Neuronal stem cell (in vitro differentiated cells): Measurements from ENCODE around the gene PRICKLE2.

Experiments
- DNase-seq: peaks from one replicate; pipeline ENCODE4 v3.0.0-alpha.2; 2013; ENCODE audit warnings: low spot score
- H2AFZ ChIP-seq: one replicate; pipeline ENCODE4 v1.6.1; 2013; ENCODE audit warnings: mild to moderate bottlenecking, low read length, inconsistent platforms
- H2AK5ac ChIP-seq: 2 replicates; pipeline ENCODE4 v1.6.1; 2013; ENCODE audit warnings: low read depth, mild to moderate bottlenecking, inconsistent platforms, low read length, moderate library complexity, mixed read lengths
- H2BK120ac ChIP-seq: 2 replicates; pipeline ENCODE4 v1.6.1; 2013; ENCODE audit warnings: low read depth, mild to moderate bottlenecking, inconsistent platforms, low read length, moderate library complexity, mixed read lengths
- H2BK12ac ChIP-seq: one replicate; pipeline ENCODE4 v1.6.1; 2013; ENCODE audit warnings: low read length, inconsistent platforms
- H2BK15ac ChIP-seq: 2 replicates; pipeline ENCODE4 v1.6.1; 2013; ENCODE audit warnings: mild to moderate bottlenecking, low read length, inconsistent platforms, mixed read lengths
- H2BK5ac ChIP-seq: one replicate; pipeline ENCODE4 v1.6.1; 2013; ENCODE audit warnings: inconsistent platforms, mild to moderate bottlenecking, low read length, moderate library complexity
- H3K14ac ChIP-seq: one replicate; pipeline ENCODE4 v1.6.1; 2013; ENCODE audit warnings: low read length, inconsistent platforms
- H3K18ac ChIP-seq: 2 replicates; pipeline ENCODE4 v1.6.1; 2013; ENCODE audit warnings: low read length, inconsistent platforms
- H3K23ac ChIP-seq: 2 replicates; pipeline ENCODE4 v1.6.1; 2013; ENCODE audit warnings: low read depth, mild to moderate bottlenecking, mixed read lengths, low read length, inconsistent platforms; ENCODE audit not compliant: poor library complexity
- H3K27ac ChIP-seq: replicated peaks from 3 replicates; pipeline ENCODE4 v1.5.1; 2013; ENCODE audit warnings: low read length, inconsistent platforms
- H3K27me3 ChIP-seq, 3 experiments: 2 replicates each; pipeline ENCODE4 v1.6.1; 2013; ENCODE audit warnings: low read length in 3 of 3, mild to moderate bottlenecking in 2 of 3, inconsistent platforms in 1 of 3, low read depth in 1 of 3, mixed read lengths in 1 of 3, moderate library complexity in 1 of 3; ENCODE audit not compliant: control insufficient read depth in 3 of 3, insufficient read depth in 3 of 3
- H3K36me3 ChIP-seq, 2 donors: replicated peaks in 1 of 2; 2 replicates each; pipeline ENCODE4 v1.6.1; 2013; ENCODE audit warnings: low read length in 2 of 2; ENCODE audit not compliant: control insufficient read depth in 2 of 2, insufficient read depth in 2 of 2
- H3K4ac ChIP-seq: 2 replicates; pipeline ENCODE4 v1.6.1; 2013; ENCODE audit warnings: inconsistent platforms, mild to moderate bottlenecking, low read length, moderate library complexity
- H3K4me1 ChIP-seq, 2 donors: 1 replicate in 1 of 2; 2 replicates in 1 of 2; pipeline ENCODE4 v1.6.1; 2013; ENCODE audit warnings: low read length in 2 of 2, low read depth in 1 of 2; ENCODE audit not compliant: control insufficient read depth in 2 of 2, insufficient read depth in 1 of 2
- H3K4me2 ChIP-seq: one replicate; pipeline ENCODE4 v1.6.1; 2013; ENCODE audit warnings: mild to moderate bottlenecking, low read length, inconsistent platforms; ENCODE audit not compliant: insufficient read depth, poor library complexity, severe bottlenecking
- H3K4me3 ChIP-seq, 2 donors: 2 replicates each; pipeline ENCODE4 v1.5.1; 2013; ENCODE audit warnings: low read length in 2 of 2, mild to moderate bottlenecking in 2 of 2, inconsistent platforms in 1 of 2, moderate library complexity in 1 of 2
- H3K79me1 ChIP-seq: one replicate; pipeline ENCODE4 v1.6.1; 2013; ENCODE audit warnings: low read depth, mild to moderate bottlenecking, inconsistent platforms, low read length, moderate library complexity
- H3K9ac ChIP-seq: one replicate; pipeline ENCODE4 v1.6.1; 2013; ENCODE audit warnings: mild to moderate bottlenecking, low read depth, low read length, inconsistent platforms; ENCODE audit not compliant: poor library complexity
- H3K9me3 ChIP-seq, 2 donors: replicated peaks in 1 of 2; 2 replicates each; pipeline versions ENCODE3 to v1.6.1; 2013; ENCODE audit warnings: low read length in 2 of 2, mild to moderate bottlenecking in 2 of 2, inconsistent platforms in 1 of 2, low read depth in 1 of 2, mixed read lengths in 1 of 2, moderate library complexity in 1 of 2; ENCODE audit not compliant: control insufficient read depth in 2 of 2, insufficient read depth in 1 of 2
- H4K8ac ChIP-seq: one replicate; pipeline ENCODE4 v1.6.1; 2013; ENCODE audit warnings: low read depth, mild to moderate bottlenecking, inconsistent platforms, low read length, moderate library complexity
- H4K91ac ChIP-seq: one replicate; pipeline ENCODE4 v1.6.1; 2013; ENCODE audit warnings: low read length, low read depth, mild to moderate bottlenecking, inconsistent platforms; ENCODE audit not compliant: poor library complexity
- WGBS, 2 donors: extraction: QIAGEN DNeasy Blood & Tissue Kit; methylation state at CpG; one replicate each; pipeline ENCODE4 v1.1.7; 2013; ENCODE audit warnings: missing lambda C conversion rate in 2 of 2, mixed read lengths in 1 of 2; ENCODE audit not compliant: insufficient read length in 2 of 2, insufficient replicate concordance in 1 of 2; ENCODE audit errors: extremely low coverage in 2 of 2; 5-methylcytosine and 5-hydroxymethylcytosine counted together

Gene PRICKLE2

DNA sequence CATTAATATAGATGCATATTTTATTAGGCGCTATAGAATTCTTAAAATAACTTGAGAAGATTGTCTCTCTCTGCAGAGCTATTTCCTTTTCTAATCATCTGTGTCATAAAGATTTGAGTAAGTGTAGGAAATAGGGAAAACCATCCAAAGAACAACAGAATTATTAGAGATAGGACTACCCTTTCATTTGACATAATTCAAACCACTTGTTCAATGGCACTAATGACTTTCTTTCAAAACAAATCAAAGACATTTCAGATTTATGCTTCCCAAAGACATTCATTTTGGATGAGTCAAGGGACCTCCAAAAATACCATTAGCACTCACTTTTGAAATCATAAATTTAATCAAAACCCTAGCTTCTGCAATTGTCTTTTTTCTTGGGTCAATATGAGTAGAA, 29.5 kb downstream of the PRICKLE2 start:
- WGBS, 2 donors: no CpG with 5 or more reads among the region's 1 CpG
- Histone ChIP-seq H3K9ac (no peak overlapping the region), H3K4me1 (peaks cover 0 to 4% of the 10 kb centered on the region in 2 donors), H2BK5ac (no peak overlapping the region), H2BK120ac (no peak overlapping the region), H3K23ac (no peak overlapping the region), H3K36me3 (peaks cover 0 to 2% of the 10 kb centered on the region in 2 donors), H4K8ac (no peak overlapping the region), H4K91ac (no peak overlapping the region), H3K4me3 (no peak overlapping the region), H3K18ac (no peak overlapping the region), H3K14ac (no peak overlapping the region), H3K27ac (no peak overlapping the region), H2AK5ac (no peak overlapping the region), H3K27me3 (no peaks in the 10 kb centered on the region), H2AFZ (no peak overlapping the region), H2BK15ac (no peak overlapping the region), H3K4me2 (no peak overlapping the region), H3K9me3 (peaks cover 4 to 12% of the 10 kb centered on the region in 2 donors), H3K4ac (no peak overlapping the region), H3K79me1 (no peaks in the 10 kb centered on the region), H2BK12ac (no peak overlapping the region)
- DNase-seq: no peak

DNA sequence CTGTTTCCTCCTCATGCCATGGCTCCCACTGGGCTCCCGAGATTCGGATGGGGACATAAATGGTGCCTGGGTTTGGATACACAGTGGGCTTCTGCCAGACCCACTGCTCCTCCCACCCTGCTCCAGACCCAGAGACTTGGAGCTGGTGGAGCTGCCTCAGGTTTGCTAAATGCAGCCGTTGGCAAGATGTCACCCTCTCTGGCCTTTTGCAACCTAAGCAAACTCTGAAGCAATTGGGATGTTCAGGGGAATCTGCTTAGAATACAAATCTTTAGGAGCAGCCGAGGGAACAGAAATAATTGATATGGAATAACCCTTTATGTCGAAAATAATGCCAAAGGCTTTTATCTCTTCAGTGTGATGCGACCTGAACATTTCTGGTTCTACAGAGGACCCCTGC, 33.4 kb downstream of the PRICKLE2 start:
- DNase-seq: no peak
- no CpG with 5 or more reads among the region's 6 CpGs for WGBS, 2 donors
- no peak overlapping the region for H3K14ac ChIP-seq

DNA sequence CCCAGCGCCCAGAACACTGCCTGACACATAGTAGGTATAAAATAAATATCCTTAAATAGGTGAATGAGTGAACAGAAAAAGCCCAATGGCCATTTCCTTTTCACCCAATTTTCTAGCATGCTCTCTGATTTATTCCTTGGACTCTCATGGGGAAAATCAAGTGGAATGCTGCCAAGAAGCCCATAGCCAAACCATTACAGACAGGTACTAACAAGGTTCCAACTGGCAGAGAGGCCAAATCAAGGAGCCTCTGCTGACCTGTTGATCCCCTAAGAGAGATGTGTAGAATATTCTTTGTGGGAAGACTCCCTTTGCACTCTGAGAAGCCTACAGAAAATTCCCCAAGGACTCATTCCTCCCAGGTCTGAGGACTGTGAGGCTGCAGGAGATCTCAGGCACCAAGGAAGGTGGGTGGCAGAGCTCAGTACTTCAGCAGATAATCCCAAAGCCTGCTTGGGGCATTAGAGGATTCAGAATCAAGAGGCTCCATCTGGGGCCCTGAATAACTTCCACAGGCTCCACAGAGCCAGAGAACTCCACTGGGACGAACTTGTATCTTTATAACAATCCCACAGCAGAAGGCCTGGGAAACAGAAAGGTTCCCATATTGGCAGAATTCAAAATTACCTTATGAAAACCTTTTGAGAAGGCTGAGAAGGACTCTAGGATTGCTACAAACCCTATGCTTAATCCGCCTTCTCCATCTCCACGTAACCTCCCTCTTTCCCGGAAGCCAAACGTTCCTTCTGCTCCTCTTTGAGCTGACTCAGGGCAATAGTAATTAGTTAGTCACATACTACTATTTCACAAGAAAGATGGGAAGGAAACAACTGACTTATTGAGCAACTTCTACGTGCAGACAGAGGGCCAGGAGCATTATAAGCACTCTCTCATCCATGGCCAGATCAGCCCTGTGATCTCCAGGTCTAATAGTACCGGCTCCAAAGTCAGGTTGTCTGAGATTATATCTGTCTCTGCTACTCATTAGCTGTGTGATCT, 34.5 kb downstream of the PRICKLE2 start:
- no peak overlapping the region for H3K9ac ChIP-seq
- no peak overlapping the region for H3K14ac ChIP-seq
- peaks cover 4 to 12% of the 10 kb centered on the region in 2 donors for H3K9me3 ChIP-seq
- H3K27ac ChIP-seq: no peak overlapping the region
- no peaks in the 10 kb centered on the region for H3K36me3 ChIP-seq
- H2BK5ac ChIP-seq: no peak overlapping the region
- no peaks in the 10 kb centered on the region for H3K79me1 ChIP-seq
- H2AK5ac ChIP-seq: no peak overlapping the region
- no peak overlapping the region for H4K8ac ChIP-seq
- H4K91ac ChIP-seq: no peak overlapping the region
- no peak overlapping the region for H3K18ac ChIP-seq
- no peak overlapping the region for H3K4ac ChIP-seq
- no peaks in the 10 kb centered on the region for H3K27me3 ChIP-seq
- H2BK15ac ChIP-seq: no peak overlapping the region
- no peak overlapping the region for H3K4me2 ChIP-seq
- no CpG with 5 or more reads among the region's 8 CpGs for WGBS, 2 donors
- DNase-seq: no peak
- H3K4me3 ChIP-seq: no peak overlapping the region
- H2AFZ ChIP-seq: no peak overlapping the region
- peaks cover 17 to 20% of the 10 kb centered on the region in 2 donors for H3K4me1 ChIP-seq
- H2BK12ac ChIP-seq: no peak overlapping the region
- H2BK120ac ChIP-seq: no peak overlapping the region
- no peak overlapping the region for H3K23ac ChIP-seq

More for the DNA sequence above, 33.4 kb downstream of the PRICKLE2 start:
- H3K18ac ChIP-seq: no peak overlapping the region
- H4K8ac ChIP-seq: no peak overlapping the region
- H3K4ac ChIP-seq: no peak overlapping the region
- peaks cover 4 to 12% of the 10 kb centered on the region in 2 donors for H3K9me3 ChIP-seq
- no peak overlapping the region for H2AFZ ChIP-seq
- H4K91ac ChIP-seq: no peak overlapping the region
- H3K36me3 ChIP-seq: no peaks in the 10 kb centered on the region
- H2BK15ac ChIP-seq: no peak overlapping the region
- H2BK12ac ChIP-seq: no peak overlapping the region
- H3K4me1 ChIP-seq: peaks cover 17 to 24% of the 10 kb centered on the region in 2 donors
- H3K4me2 ChIP-seq: no peak overlapping the region
- H3K9ac ChIP-seq: no peak overlapping the region
- no peak overlapping the region for H2BK5ac ChIP-seq
- H3K27me3 ChIP-seq: no peaks in the 10 kb centered on the region
- no peak overlapping the region for H3K4me3 ChIP-seq
- no peak overlapping the region for H3K27ac ChIP-seq
- no peak overlapping the region for H2BK120ac ChIP-seq
- H3K23ac ChIP-seq: no peak overlapping the region
- no peak overlapping the region for H2AK5ac ChIP-seq
- H3K79me1 ChIP-seq: no peaks in the 10 kb centered on the region

DNA sequence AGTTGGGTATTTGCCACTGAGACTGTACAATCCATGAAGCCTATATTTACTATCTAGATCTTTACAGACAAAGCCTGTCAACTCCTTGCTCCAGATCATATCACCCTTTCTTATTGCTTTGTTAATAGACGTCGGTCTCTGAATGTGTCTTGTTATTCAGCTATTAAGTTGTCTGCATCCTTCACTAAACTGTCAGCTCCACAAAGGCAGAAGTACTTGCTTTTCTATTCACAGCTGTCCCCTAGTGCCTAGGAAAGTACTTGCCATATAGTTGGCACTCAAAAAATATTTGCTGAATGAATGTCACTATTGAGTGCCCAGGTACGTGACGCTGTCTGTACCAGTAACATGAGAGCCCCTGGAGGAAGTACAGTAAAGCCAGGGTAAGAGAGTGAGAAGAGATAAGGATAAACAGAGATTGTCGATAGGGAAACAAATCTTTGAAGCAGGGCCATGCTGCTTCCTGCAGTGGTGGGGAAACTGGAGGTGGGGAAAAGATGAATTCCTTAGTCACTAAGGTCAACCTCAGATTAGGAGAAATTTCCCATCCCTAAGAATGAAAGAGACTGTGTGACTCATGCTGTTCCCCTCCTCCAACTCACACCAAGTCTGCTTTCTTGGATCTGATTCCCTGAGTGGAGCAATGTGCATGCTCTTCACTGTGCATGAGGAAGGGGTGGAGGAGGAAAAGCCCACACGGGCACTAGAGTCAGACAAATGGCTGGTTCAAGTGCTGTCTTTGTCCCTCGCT, 36.3 kb downstream of the PRICKLE2 start:
- no CpG with 5 or more reads among the region's 7 CpGs for WGBS, 2 donors
- DNase-seq: no peak

More for the DNA sequence above, 36.3 kb downstream of the PRICKLE2 start:
- Histone ChIP-seq H3K9me3 (peaks cover under 1 to 10% of the 10 kb centered on the region in 2 donors), H3K4me3 (no peak overlapping the region), H2BK5ac (no peak overlapping the region), H3K4ac (no peak overlapping the region), H4K8ac (no peak overlapping the region), H3K27ac (no peak overlapping the region), H2AFZ (peak overlapping the region; percentile 38), H2BK120ac (no peak overlapping the region), H4K91ac (no peak overlapping the region), H3K79me1 (no peaks in the 10 kb centered on the region), H3K18ac (no peak overlapping the region), H3K36me3 (no peaks in the 10 kb centered on the region), H3K27me3 (no peaks in the 10 kb centered on the region), H2BK12ac (no peak overlapping the region), H2BK15ac (no peak overlapping the region), H3K4me2 (no peak overlapping the region), H3K23ac (no peak overlapping the region), H2AK5ac (no peak overlapping the region), H3K14ac (no peak overlapping the region), H3K4me1 (peaks cover 17 to 20% of the 10 kb centered on the region in 2 donors), H3K9ac (no peak overlapping the region)
